Mesendoderm (in vitro differentiated cells): Measurements from ENCODE around the gene GPN2.
"Not testable (repeated sequence)": the region's sequence is repeated elsewhere in the genome, so short reads cannot be mapped to it uniquely, and the experiment has no call there.

Source experiments
- DNase-seq: peaks from one replicate; pipeline ENCODE4 v3.0.0; 2013
- H2AK5ac ChIP-seq: 2 replicates; pipeline ENCODE4 v1.6.1; 2013; ENCODE audit warnings: low read length, inconsistent platforms
- H2BK120ac ChIP-seq: 2 replicates; pipeline ENCODE4 v1.6.1; 2013; ENCODE audit warnings: low read depth, mild to moderate bottlenecking, low read length, moderate library complexity, mixed read lengths
- H2BK15ac ChIP-seq: replicated peaks from 2 replicates; pipeline ENCODE4 v1.6.1; 2013; ENCODE audit warnings: low read depth, mild to moderate bottlenecking, moderate library complexity
- H2BK5ac ChIP-seq: 2 replicates; pipeline ENCODE4 v1.6.1; 2013; ENCODE audit warnings: low read length, inconsistent platforms
- H3K18ac ChIP-seq: 2 replicates; pipeline ENCODE4 v1.6.1; 2013; ENCODE audit warnings: mild to moderate bottlenecking, low read length, mixed read lengths
- H3K23ac ChIP-seq: one replicate; pipeline ENCODE4 v1.6.1; 2013; ENCODE audit warnings: low read length
- H3K27ac ChIP-seq: 2 replicates; pipeline ENCODE4 v1.5.1; 2013; ENCODE audit warnings: low read depth, mild to moderate bottlenecking, inconsistent platforms, low read length, moderate library complexity
- H3K27me3 ChIP-seq: 2 replicates; pipeline ENCODE4 v1.6.1; 2013; ENCODE audit warnings: low read length, control low read depth, mild to moderate bottlenecking, inconsistent platforms; ENCODE audit not compliant: insufficient read depth, poor library complexity
- H3K36me3 ChIP-seq: 2 replicates; pipeline ENCODE4 v1.6.1; 2013; ENCODE audit warnings: low read length, inconsistent platforms; ENCODE audit not compliant: control insufficient read depth, insufficient read depth
- H3K4ac ChIP-seq: one replicate; pipeline ENCODE4 v1.6.1; 2013; ENCODE audit warnings: low read depth, mild to moderate bottlenecking, low read length, moderate library complexity
- H3K4me1 ChIP-seq: 2 replicates; pipeline ENCODE4 v1.6.1; 2013; ENCODE audit warnings: low read depth, low read length, inconsistent platforms; ENCODE audit not compliant: control insufficient read depth
- H3K4me2 ChIP-seq: 2 replicates; pipeline ENCODE4 v1.6.1; 2013; ENCODE audit warnings: low read length
- H3K4me3 ChIP-seq: 2 replicates; pipeline ENCODE4 v1.5.1; 2013; ENCODE audit warnings: mild to moderate bottlenecking, low read length
- H3K56ac ChIP-seq: one replicate; pipeline ENCODE4 v1.6.1; 2013; ENCODE audit warnings: low read length
- H3K79me1 ChIP-seq: 2 replicates; pipeline ENCODE4 v1.6.1; 2013; ENCODE audit warnings: low read length, inconsistent platforms
- H3K79me2 ChIP-seq: 2 replicates; pipeline ENCODE4 v1.6.1; 2013; ENCODE audit warnings: mild to moderate bottlenecking, low read length; ENCODE audit not compliant: control insufficient read depth, insufficient read depth
- H3K9ac ChIP-seq: 2 replicates; pipeline ENCODE4 v1.6.1; 2013; ENCODE audit warnings: low read length, inconsistent platforms
- H4K5ac ChIP-seq: one replicate; pipeline ENCODE4 v1.6.1; 2013; ENCODE audit warnings: low read length
- H4K8ac ChIP-seq: one replicate; pipeline ENCODE4 v1.6.1; 2013; ENCODE audit warnings: low read depth, mild to moderate bottlenecking, control low read depth, low read length, moderate library complexity
- WGBS: extraction: QIAGEN DNeasy Blood & Tissue Kit; methylation state at CpG from one replicate; pipeline ENCODE4 v1.1.7; 2013; ENCODE audit warnings: low lambda C conversion rate, missing lambda C conversion rate; ENCODE audit not compliant: insufficient coverage; ENCODE audit errors: extremely low coverage; 5-methylcytosine and 5-hydroxymethylcytosine counted together

Gene GPN2

DNA sequence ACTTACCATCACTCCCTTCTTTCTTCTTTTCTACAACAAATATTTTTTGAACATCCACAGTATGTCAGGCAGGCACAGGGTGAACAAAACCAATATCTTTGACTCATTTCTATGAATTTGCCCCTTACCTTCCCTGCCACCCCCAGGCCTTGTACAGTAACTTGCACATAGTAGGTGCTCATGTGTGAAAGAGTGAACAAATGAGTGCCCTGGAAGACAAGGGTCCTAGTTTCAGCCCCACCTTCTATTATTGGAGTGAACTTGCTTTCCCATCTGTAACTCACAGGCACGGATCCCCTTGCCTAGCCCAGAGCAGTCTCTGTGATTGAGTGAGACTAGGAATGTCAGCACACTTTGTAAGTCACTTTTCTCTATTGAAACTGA lies 50.8 kb downstream of the GPN2 start:
- H3K23ac ChIP-seq = no peak overlapping the region
- no CpG with 5 or more reads among the region's 1 CpG for WGBS

DNA sequence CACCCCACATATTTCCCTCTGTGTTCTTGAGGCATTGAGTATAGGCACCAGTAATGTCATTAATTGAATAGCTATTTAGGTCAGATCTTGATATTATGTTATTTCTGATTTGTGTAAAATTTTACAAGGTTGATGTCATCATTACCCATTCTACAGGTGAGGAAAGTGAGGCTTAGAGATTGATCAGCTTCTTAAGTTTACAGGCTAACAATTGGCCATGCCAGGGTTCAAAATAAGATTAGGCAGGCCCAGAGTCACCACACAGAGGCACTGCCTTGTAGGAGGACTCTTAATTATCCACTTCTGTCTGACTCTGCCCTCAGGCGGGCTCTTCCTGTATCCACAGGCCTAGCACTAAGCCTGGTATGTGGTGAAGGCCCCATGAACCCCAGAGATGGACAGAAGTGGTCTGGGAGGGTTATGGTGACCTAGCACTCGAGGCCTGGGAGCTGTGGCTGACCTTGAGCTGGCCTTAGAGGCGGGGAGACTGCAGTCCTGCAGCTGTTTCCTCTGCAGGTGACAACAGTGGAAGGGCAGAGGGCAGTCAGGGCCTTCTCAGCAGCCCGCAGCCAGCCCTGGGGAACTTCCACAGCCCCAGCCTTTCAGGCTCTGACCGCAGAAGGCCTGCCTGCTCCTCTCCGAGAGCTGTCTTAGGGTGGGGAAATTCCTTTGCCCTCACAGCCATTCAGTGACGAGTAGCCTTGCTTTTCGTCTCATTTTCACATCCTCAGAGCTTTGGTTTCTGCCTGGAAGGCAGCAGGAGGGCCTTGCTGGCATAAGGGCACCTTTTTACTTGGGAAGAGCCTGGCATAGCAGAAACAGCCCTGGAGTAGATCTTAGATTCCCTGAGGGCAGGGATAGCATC lies 51.4 kb downstream of the GPN2 start:
- Histone ChIP-seq H2BK5ac (no peak overlapping the region), H3K4me1 (no peaks in the 10 kb centered on the region), H3K4me2 (no peak overlapping the region), H3K79me1 (no peaks in the 10 kb centered on the region), H3K4me3 (no peak overlapping the region), H4K8ac (no peak overlapping the region), H3K27me3 (no peaks in the 10 kb centered on the region), H3K27ac (no peak overlapping the region), H2BK120ac (no peak overlapping the region), H3K79me2 (no peaks in the 10 kb centered on the region), H3K23ac (no peak overlapping the region), H3K18ac (no peak overlapping the region), H3K9ac (no peak overlapping the region), H2AK5ac (no peak overlapping the region), H3K56ac (no peak overlapping the region), H4K5ac (no peak overlapping the region), H3K4ac (no peak overlapping the region), H2BK15ac (no peak overlapping the region), H3K36me3 (peaks cover 2% of the 10 kb centered on the region)
- no peak for DNase-seq
- WGBS = no CpG with 5 or more reads among the region's 8 CpGs

More for the DNA sequence above, 50.8 kb downstream of the GPN2 start:
- H2BK120ac ChIP-seq = no peak overlapping the region
- H4K5ac ChIP-seq = no peak overlapping the region
- H3K56ac ChIP-seq = no peak overlapping the region
- no peak overlapping the region for H3K4me3 ChIP-seq
- no peak for DNase-seq
- no peak overlapping the region for H3K18ac ChIP-seq
- no peak overlapping the region for H3K4me2 ChIP-seq
- H2BK5ac ChIP-seq = no peak overlapping the region
- no peak overlapping the region for H4K8ac ChIP-seq
- H3K4ac ChIP-seq = no peak overlapping the region
- no peak overlapping the region for H2BK15ac ChIP-seq
- H3K27me3 ChIP-seq = no peaks in the 10 kb centered on the region
- no peaks in the 10 kb centered on the region for H3K79me2 ChIP-seq
- H3K9ac ChIP-seq = no peak overlapping the region
- H2AK5ac ChIP-seq = no peak overlapping the region
- H3K79me1 ChIP-seq = no peaks in the 10 kb centered on the region
- no peaks in the 10 kb centered on the region for H3K4me1 ChIP-seq
- no peak overlapping the region for H3K27ac ChIP-seq
- peaks cover 1% of the 10 kb centered on the region for H3K36me3 ChIP-seq

DNA sequence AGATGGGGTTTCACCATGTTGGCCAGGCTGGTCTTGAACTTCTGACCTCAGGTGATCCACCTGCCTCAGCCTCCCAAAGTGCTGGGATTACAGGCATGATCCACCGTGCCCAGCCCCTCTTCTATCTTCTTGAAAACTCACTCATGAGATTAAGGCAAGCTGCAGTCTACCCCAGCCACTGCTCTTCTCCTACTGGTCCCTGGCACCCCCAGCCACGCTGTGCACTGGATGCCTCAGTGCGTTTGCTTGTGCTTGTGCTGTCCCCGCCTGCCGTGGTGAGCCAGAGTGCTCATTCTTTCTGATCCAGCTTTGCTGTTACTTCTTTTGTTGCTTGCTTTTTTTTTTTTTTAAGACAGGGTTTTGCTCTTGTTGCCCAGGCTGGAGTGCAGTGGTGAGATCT lies 52.4 kb downstream of the GPN2 start:
- WGBS = no CpG with 5 or more reads among the region's 5 CpGs
- not testable (repeated sequence) for H3K36me3 ChIP-seq

DNA sequence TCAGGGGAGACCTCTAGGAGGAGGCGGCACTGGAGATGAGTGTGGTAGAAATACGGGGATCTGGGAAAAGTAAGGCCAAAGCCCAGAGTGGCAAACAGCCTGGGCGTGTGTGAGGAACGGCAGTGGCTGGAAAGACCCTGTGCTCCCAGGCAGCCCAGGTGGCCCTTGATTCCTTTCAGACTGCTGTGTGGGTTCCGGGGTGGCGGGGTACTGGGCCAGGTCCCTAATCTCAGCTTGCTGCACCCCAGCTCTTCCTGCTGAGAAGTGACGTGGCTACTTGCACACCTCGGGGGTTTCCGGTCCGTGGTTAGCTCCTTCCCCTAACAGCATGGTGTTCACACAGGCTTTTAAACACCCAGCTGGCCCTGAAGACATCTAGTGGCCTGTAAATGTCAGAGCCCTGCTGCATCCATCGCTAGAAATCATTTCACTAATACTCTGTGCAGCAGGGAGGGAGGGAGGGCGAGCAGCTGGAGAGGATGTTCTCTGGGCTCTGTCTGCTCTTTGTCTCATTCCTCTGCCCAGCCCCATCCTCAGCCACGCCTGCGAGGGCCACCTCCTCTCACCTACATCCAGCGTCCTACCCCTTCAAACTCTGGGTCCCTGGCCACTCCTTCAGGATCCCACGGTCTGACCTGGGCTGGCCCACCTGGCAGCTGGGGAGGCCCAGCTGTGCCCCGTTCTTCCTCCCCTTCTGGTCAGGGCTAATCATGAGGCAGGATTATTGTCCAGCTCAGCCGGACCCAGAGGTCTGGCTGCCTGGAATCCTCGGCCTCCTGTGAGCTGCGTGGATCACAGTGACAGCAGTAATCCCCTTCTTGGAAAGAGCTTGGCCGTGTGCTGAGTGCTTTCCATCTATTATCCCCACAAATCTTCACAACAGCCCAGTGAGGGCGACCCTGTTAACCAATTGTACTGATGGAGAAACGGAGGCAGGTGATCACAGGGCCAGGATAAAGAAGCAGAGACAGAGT lies 56.4 kb downstream of the GPN2 start:
- Histone ChIP-seq H2BK15ac (no peak overlapping the region), H2AK5ac (no peak overlapping the region), H3K27ac (no peak overlapping the region), H3K36me3 (peaks cover 3% of the 10 kb centered on the region), H3K4me3 (no peak overlapping the region), H2BK5ac (no peak overlapping the region), H3K23ac (no peak overlapping the region), H3K4ac (no peak overlapping the region), H3K9ac (no peak overlapping the region), H3K4me2 (no peak overlapping the region), H3K79me1 (peaks cover 4% of the 10 kb centered on the region), H3K56ac (no peak overlapping the region), H2BK120ac (no peak overlapping the region), H3K18ac (no peak overlapping the region), H3K27me3 (no peaks in the 10 kb centered on the region), H4K8ac (no peak overlapping the region), H3K4me1 (no peaks in the 10 kb centered on the region), H4K5ac (no peak overlapping the region), H3K79me2 (peaks cover 2% of the 10 kb centered on the region)
- no peak for DNase-seq
- WGBS = no CpG with 5 or more reads among the region's 23 CpGs

More for the DNA sequence above, 52.4 kb downstream of the GPN2 start:
- H3K56ac ChIP-seq, H3K23ac ChIP-seq, H3K27ac ChIP-seq, H4K8ac ChIP-seq, H3K18ac ChIP-seq, H3K4me2 ChIP-seq, DNase-seq, H3K9ac ChIP-seq, H3K4me3 ChIP-seq, H3K4ac ChIP-seq, H4K5ac ChIP-seq, H3K4me1 ChIP-seq, H2AK5ac ChIP-seq, H3K27me3 ChIP-seq, H3K79me2 ChIP-seq, H2BK120ac ChIP-seq, H2BK15ac ChIP-seq, H3K79me1 ChIP-seq, H2BK5ac ChIP-seq: not testable (repeated sequence)

DNA sequence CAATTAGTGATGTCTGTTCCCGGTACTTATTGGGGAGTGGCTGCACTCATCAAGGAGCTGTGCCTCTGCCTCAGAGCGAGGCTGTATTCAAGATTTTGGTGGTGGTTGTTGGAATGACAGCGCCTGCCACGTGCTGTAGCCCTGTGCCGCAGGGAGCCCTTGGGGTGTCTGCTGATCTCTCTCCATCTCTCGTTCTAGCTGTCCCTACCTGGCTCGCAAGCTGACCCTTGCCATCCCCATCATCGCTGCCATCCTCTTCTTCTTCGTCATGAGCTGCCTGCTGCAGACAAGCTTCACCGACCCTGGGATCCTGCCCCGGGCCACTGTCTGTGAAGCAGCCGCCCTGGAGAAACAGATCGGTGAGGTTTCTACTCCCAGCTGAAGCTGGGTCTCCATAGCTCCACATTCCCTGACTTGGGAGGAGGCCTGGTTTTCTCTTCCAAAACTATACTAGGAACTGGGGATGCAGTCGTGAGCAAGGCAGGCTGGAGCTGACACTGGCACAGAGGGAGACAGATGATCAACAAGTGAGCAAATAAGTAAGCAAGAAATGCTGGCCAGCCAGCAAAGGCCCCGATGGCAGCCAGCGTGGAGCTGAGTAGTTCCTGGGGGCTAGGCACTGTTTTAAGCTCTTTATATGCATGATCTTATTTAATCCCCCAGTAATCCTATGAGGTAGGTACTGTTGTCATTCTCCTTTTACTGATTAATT lies 57.7 kb downstream of the GPN2 start:
- no peak overlapping the region for H2AK5ac ChIP-seq
- H3K79me2 ChIP-seq = peaks cover 2% of the 10 kb centered on the region
- no peak overlapping the region for H2BK5ac ChIP-seq
- H3K27ac ChIP-seq = no peak overlapping the region
- no peak for DNase-seq
- H2BK120ac ChIP-seq = no peak overlapping the region
- H3K9ac ChIP-seq = no peak overlapping the region
- no peak overlapping the region for H3K23ac ChIP-seq
- H3K27me3 ChIP-seq = no peaks in the 10 kb centered on the region
- no peak overlapping the region for H4K8ac ChIP-seq
- no CpG with 5 or more reads among the region's 16 CpGs for WGBS
- H3K4me3 ChIP-seq = no peak overlapping the region
- no peak overlapping the region for H3K4ac ChIP-seq
- H3K56ac ChIP-seq = no peak overlapping the region
- H3K4me2 ChIP-seq = no peak overlapping the region
- no peak overlapping the region for H3K18ac ChIP-seq
- H2BK15ac ChIP-seq = no peak overlapping the region
- peaks cover 6% of the 10 kb centered on the region for H3K79me1 ChIP-seq
- no peak overlapping the region for H4K5ac ChIP-seq
- H3K36me3 ChIP-seq = peaks cover 3% of the 10 kb centered on the region
- H3K4me1 ChIP-seq = no peaks in the 10 kb centered on the region
